H1 (cell line): Measurements from ENCODE around the gene RHOV.

Experiments
- CEBPB ChIP-seq: IDR thresholded peaks from 2 replicates; pipeline ENCODE4 v1.6.1; 2012; ENCODE audit warnings: low read depth, low read length
- CREB1 ChIP-seq: IDR thresholded peaks from 2 replicates; pipeline ENCODE4 v1.6.1; 2012; ENCODE audit warnings: inconsistent platforms
- CTCF ChIP-seq, 3 experiments: IDR thresholded peaks; 1 replicate in 2 of 3; 2 replicates in 1 of 3; pipeline versions ENCODE4 v1.5.1 to v1.6.1; 2011; ENCODE audit warnings: low read length in 3 of 3, mild to moderate bottlenecking in 3 of 3, inconsistent platforms in 2 of 3, low read depth in 1 of 3, moderate library complexity in 1 of 3; ENCODE audit not compliant: insufficient read depth in 1 of 3; ENCODE audit errors: control extremely low read depth in 1 of 3
- EZH2 ChIP-seq: fragments of 200-600 bp; sonication (generic); IDR thresholded peaks from 2 replicates; pipeline ENCODE4 v1.7.1; 2012; ENCODE audit warnings: low read depth, mild to moderate bottlenecking, moderate library complexity, low read length, inconsistent platforms; ENCODE audit not compliant: severe bottlenecking
- KDM1A ChIP-seq: fragments of 200-600, 300-600 bp; sonication (generic); IDR thresholded peaks from 2 replicates; pipeline ENCODE4 v1.7.1; 2016; ENCODE audit warnings: mild to moderate bottlenecking, low read length, borderline replicate concordance
- RAD21 ChIP-seq, 2 experiments: IDR thresholded peaks in 1 of 2; conservative IDR thresholded peaks in 1 of 2; 2 replicates each; pipeline ENCODE4 v1.6.1; 2011; ENCODE audit warnings: low read depth in 2 of 2, low read length in 2 of 2, improper control_type of control experiment in 1 of 2, inconsistent platforms in 1 of 2, mild to moderate bottlenecking in 1 of 2, moderate library complexity in 1 of 2
- RFX5 ChIP-seq: IDR thresholded peaks from 2 replicates; pipeline ENCODE4 v1.6.1; 2011; ENCODE audit warnings: low read depth, low read length, improper control_type of control experiment, borderline replicate concordance
- SIX5 ChIP-seq: IDR thresholded peaks from 2 replicates; pipeline ENCODE4 v1.6.1; 2011; ENCODE audit warnings: mild to moderate bottlenecking, low read depth, low read length
- TAF7 ChIP-seq: optimal IDR thresholded peaks from 2 replicates; pipeline ENCODE3; 2011; ENCODE audit warnings: low read depth, mild to moderate bottlenecking, inconsistent platforms, low read length, moderate library complexity, borderline replicate concordance
- ZNF274 ChIP-seq: IDR thresholded peaks from 2 replicates; pipeline ENCODE4 v1.7.0; 2012; ENCODE audit warnings: low read length, borderline replicate concordance; ENCODE audit errors: extremely low read depth

GRCh38 chr15:40841741-40842140 is 32.3 kb downstream of the RHOV start:
- no peak for TF ChIP-seq RFX5
- no peak for TF ChIP-seq ZNF274
- no peak for TF ChIP-seq EZH2
- no peak for TF ChIP-seq CTCF (IDR thresholded peaks at IDR 0.05; ENCODE audit: control extremely low read depth in 1 of 3, insufficient read depth in 1 of 3, low read depth in 1 of 3, low read length in 3 of 3)
- TF ChIP-seq CEBPB: no peak
- TF ChIP-seq KDM1A: no peak
- TF ChIP-seq CREB1: no peak
- no peak for TF ChIP-seq RAD21 (IDR thresholded peaks at IDR 0.05 in 1 of 2, conservative IDR thresholded peaks at IDR 0.05 in 1 of 2; ENCODE audit: low read depth in 2 of 2, low read length in 2 of 2)
- no peak for TF ChIP-seq TAF7
- no peak for TF ChIP-seq SIX5
